ENCODE data around the gene TBC1D2B. TPM values are rescaled to one million over a fixed set of nuclear protein-coding genes. Genes with fewer than 3 reads are reported as not detected.
"Not testable (repeated sequence)": the region's sequence is repeated elsewhere in the genome, so short reads cannot be mapped to it uniquely, and the experiment has no call there.

The TBC1D2B gene
- total RNA-seq, 1 donor from 2014 or later, result 63.3 TPM

GRCh38 chr15:77991029-77991406, 86.5 kb downstream of the TBC1D2B start:
- Histone ChIP-seq H3K4me1 (peaks cover 24 to 53% of the 10 kb centered on the region in 2 donors), H3K9me3 (no peaks in the 10 kb centered on the region), H3K27ac (peak overlapping the region; percentile 86 to 89), H3K27me3 (no peaks in the 10 kb centered on the region), H3K36me3 (no peaks in the 10 kb centered on the region), H3K4me3 (no peak overlapping the region)
- TF ChIP-seq CTCF (IDR thresholded peaks at IDR 0.05), result no peak
- intact Hi-C loops (cut with DNase I), result loop anchor here (5.0 kb wide), 1 partner anchor 86 kb away; the partner anchor contains the start of gene TBC1D2B
- DNase-seq (ENCODE audit: low spot score in 2 of 2), result no peak

- H3K27me3 ChIP-seq, result no peaks in the 10 kb centered on the region
- no peaks in the 10 kb centered on the region for H3K9me3 ChIP-seq
- TF ChIP-seq CTCF (IDR thresholded peaks at IDR 0.05), result no peak
- H3K27ac ChIP-seq, result peak overlapping the region; percentile 15 to 86
- intact Hi-C loops (cut with DNase I), result loop anchor here (5.0 kb wide), 1 partner anchor 88 kb away; the partner anchor contains the start of gene TBC1D2B
- H3K4me3 ChIP-seq, result no peak overlapping the region
- peaks cover 24 to 44% of the 10 kb centered on the region in 2 donors for H3K4me1 ChIP-seq
- H3K36me3 ChIP-seq, result no peaks in the 10 kb centered on the region
- DNase-seq (ENCODE audit: low spot score in 2 of 2), result peak in 1 of 2 donors; percentile 58
These were observed 88.0 kb downstream of the TBC1D2B start for GRCh38 chr15:77989296-77990143.

- peak in 1 of 2 donors; percentile 62 for DNase-seq (ENCODE audit: low spot score in 2 of 2)
- Histone ChIP-seq H3K27ac (no peak overlapping the region), H3K4me1 (peaks cover 20 to 41% of the 10 kb centered on the region in 2 donors), H3K9me3 (no peaks in the 10 kb centered on the region), H3K36me3 (no peaks in the 10 kb centered on the region), H3K4me3 (no peak overlapping the region), H3K27me3 (no peaks in the 10 kb centered on the region)
- TF ChIP-seq CTCF (IDR thresholded peaks at IDR 0.05), result no peak
- intact Hi-C loops (cut with DNase I), result no loop called here
These were observed 88.9 kb downstream of the TBC1D2B start for GRCh38 chr15:77988347-77989295.

- intact Hi-C loops (cut with DNase I); H3K27ac ChIP-seq; H3K9me3 ChIP-seq; H3K27me3 ChIP-seq; H3K36me3 ChIP-seq; H3K4me3 ChIP-seq: not testable (repeated sequence)
- DNase-seq (ENCODE audit: low spot score in 2 of 2), result peak in 1 of 2 donors; percentile 58
- H3K4me1 ChIP-seq, result peaks cover 11 to 32% of the 10 kb centered on the region in 2 donors
These were observed 89.8 kb downstream of the TBC1D2B start for GRCh38 chr15:77987765-77988136.

- Histone ChIP-seq H3K27me3 (no peaks in the 10 kb centered on the region), H3K27ac (no peak overlapping the region), H3K9me3 (no peaks in the 10 kb centered on the region), H3K4me1 (peaks cover 8 to 28% of the 10 kb centered on the region in 2 donors), H3K4me3 (no peak overlapping the region), H3K36me3 (no peaks in the 10 kb centered on the region)
- TF ChIP-seq CTCF (IDR thresholded peaks at IDR 0.05), result no peak
- peak in 1 of 2 donors; percentile 64 for DNase-seq (ENCODE audit: low spot score in 2 of 2)
- intact Hi-C loops (cut with DNase I), result no loop called here
These were observed 90.4 kb downstream of the TBC1D2B start for GRCh38 chr15:77986891-77987764.

Data from ascending aorta (tissue), 2 donors.